Liver (tissue), 9 donors: ENCODE data around the gene PRKD1. TPM values are rescaled to one million over a fixed set of nuclear protein-coding genes. Genes with fewer than 3 reads are reported as not detected.

Experiments
- DNase-seq: peaks from one replicate; pipeline ENCODE4 v3.0.0-alpha.2; 2017; ENCODE audit warnings: low spot score
- H3K27ac ChIP-seq, 2 donors: one replicate each; pipeline ENCODE4 v1.7.0; 2013; ENCODE audit warnings: inconsistent platforms in 2 of 2, low read length in 2 of 2, control low read depth in 1 of 2, low read depth in 1 of 2, mild to moderate bottlenecking in 1 of 2
- H3K27me3 ChIP-seq, 4 donors: one replicate each; pipeline versions ENCODE4 v1.6.1 to v1.7.0; 2013; ENCODE audit warnings: low read length in 3 of 4, inconsistent platforms in 1 of 4, mild to moderate bottlenecking in 1 of 4, moderate library complexity in 1 of 4; ENCODE audit not compliant: control insufficient read depth in 4 of 4, insufficient read depth in 4 of 4
- H3K36me3 ChIP-seq, 4 donors: one replicate each; pipeline versions ENCODE4 v1.6.1 to v1.7.0; 2013; ENCODE audit warnings: low read length in 3 of 4, mild to moderate bottlenecking in 3 of 4, low read depth in 1 of 4, moderate library complexity in 1 of 4; ENCODE audit not compliant: control insufficient read depth in 4 of 4, insufficient read depth in 3 of 4
- H3K4me1 ChIP-seq, 4 donors: one replicate each; pipeline versions ENCODE4 v1.6.1 to v1.7.0; 2013; ENCODE audit warnings: low read length in 3 of 4, mild to moderate bottlenecking in 3 of 4, moderate library complexity in 1 of 4; ENCODE audit not compliant: control insufficient read depth in 4 of 4, insufficient read depth in 4 of 4
- H3K4me3 ChIP-seq, 3 donors: one replicate each; pipeline versions ENCODE4 v1.6.1 to v1.7.0; 2013; ENCODE audit warnings: low read length in 3 of 3, control low read depth in 1 of 3, low read depth in 1 of 3, mild to moderate bottlenecking in 1 of 3
- H3K9ac ChIP-seq, 2 donors: one replicate each; pipeline ENCODE4 v1.7.0; 2013; ENCODE audit warnings: low read length in 2 of 2, mild to moderate bottlenecking in 2 of 2, moderate library complexity in 2 of 2, control low read depth in 1 of 2, low read depth in 1 of 2
- H3K9me3 ChIP-seq, 4 donors: one replicate each; pipeline versions ENCODE4 v1.6.1 to v1.7.0; 2013; ENCODE audit warnings: low read length in 3 of 4; ENCODE audit not compliant: control insufficient read depth in 4 of 4
- ATF3 ChIP-seq: IDR thresholded peaks from 2 replicates; pipeline ENCODE4 v1.6.1; 2016; ENCODE audit warnings: antibody characterized with exemption
- EGR1 ChIP-seq, 2 donors: IDR thresholded peaks; 2 replicates each; pipeline ENCODE4 v1.6.1; 2016 to 2018; ENCODE audit warnings: antibody characterized with exemption in 2 of 2, low read depth in 2 of 2
- FOXA2 ChIP-seq: IDR thresholded peaks from 2 replicates; pipeline ENCODE4 v1.6.1; 2016; ENCODE audit warnings: antibody characterized with exemption
- GABPA ChIP-seq, 2 donors: IDR thresholded peaks in 1 of 2; conservative IDR thresholded peaks in 1 of 2; 2 replicates each; pipeline ENCODE4 v1.6.1; 2016; ENCODE audit warnings: antibody characterized with exemption in 2 of 2, mild to moderate bottlenecking in 1 of 2, moderate library complexity in 1 of 2
- HNF4A ChIP-seq, 2 donors: conservative IDR thresholded peaks; 2 replicates each; pipeline ENCODE4 v1.6.1; 2016; ENCODE audit warnings: antibody characterized with exemption in 2 of 2, mild to moderate bottlenecking in 2 of 2
- HNF4G ChIP-seq: IDR thresholded peaks from 2 replicates; pipeline ENCODE4 v1.6.1; 2016; ENCODE audit warnings: antibody characterized with exemption
- JUND ChIP-seq, 2 donors: IDR thresholded peaks; 2 replicates each; pipeline ENCODE4 v1.6.1; 2016; ENCODE audit warnings: antibody characterized with exemption in 2 of 2
- NR2F2 ChIP-seq: IDR thresholded peaks from 2 replicates; pipeline ENCODE4 v1.6.1; 2016; ENCODE audit warnings: antibody characterized with exemption
- RAD21 ChIP-seq, 2 donors: IDR thresholded peaks; 2 replicates each; pipeline ENCODE4 v1.6.1; 2016; ENCODE audit warnings: antibody characterized with exemption in 2 of 2, mild to moderate bottlenecking in 2 of 2
- RXRA ChIP-seq, 2 donors: IDR thresholded peaks; 2 replicates each; pipeline ENCODE4 v1.6.1; 2017 to 2018; ENCODE audit warnings: antibody characterized with exemption in 2 of 2, mild to moderate bottlenecking in 1 of 2
- SP1 ChIP-seq: IDR thresholded peaks from 2 replicates; pipeline ENCODE4 v1.6.1; 2018; ENCODE audit warnings: antibody characterized with exemption, mild to moderate bottlenecking
- TAF1 ChIP-seq: conservative IDR thresholded peaks from 2 replicates; pipeline ENCODE4 v1.6.1; 2016; ENCODE audit warnings: antibody characterized with exemption, mild to moderate bottlenecking
- YY1 ChIP-seq: IDR thresholded peaks from 2 replicates; pipeline ENCODE4 v1.6.1; 2016; ENCODE audit warnings: antibody characterized with exemption, mild to moderate bottlenecking
- ZBTB33 ChIP-seq: IDR thresholded peaks from 2 replicates; pipeline ENCODE4 v1.6.1; 2016; ENCODE audit warnings: antibody characterized with exemption
- WGBS: extraction: QIAGEN DNeasy Blood & Tissue Kit; methylation state at CpG from one replicate; pipeline ENCODE4 v1.1.7; 2013; 5-methylcytosine and 5-hydroxymethylcytosine counted together
- polyA plus RNA-seq, 2 donors: library from polyadenylated mRNA; stranded (reverse) in 1 of 2; unstranded in 1 of 2; fragments of 200-250 nt in 1 of 2; fragments of >200 nt in 1 of 2; fragmentation: Nextera tagmentation in 1 of 2; extraction: Ambion mirVana in 1 of 2; gene quantifications; one replicate each; pipeline versions ENCODE4 v1.2.1 to v1.2.3, GENCODE V29; 2013 to 2015
- total RNA-seq, 2 donors: library from RNA; depleted of rRNA; stranded (reverse); fragments of >200 nt; gene quantifications; one replicate each; pipeline ENCODE4 v1.2.3, GENCODE V29; 2014
- TF ChIP-seq, protein P1 (sequence below): IDR thresholded peaks from 2 replicates; pipeline ENCODE4 v1.6.1; 2016; ENCODE audit warnings: antibody characterized with exemption
- TF ChIP-seq, protein P2 (sequence below): fragments of 150-350 bp; IDR thresholded peaks from 2 replicates; pipeline ENCODE4 v1.5.1; 2017; ENCODE audit warnings: improper control_type of control experiment, low read depth, low read length; ENCODE audit not compliant: missing input control
- donor health status: healthy.
- donor health status: healthy.
- donor health status: healthy.
- donor health status: healthy.
- donor health status: healthy.

Gene PRKD1
- total and polyA plus RNA-seq, 4 donors: 0.85 to 5.0 (median 0.99) TPM

DNA sequence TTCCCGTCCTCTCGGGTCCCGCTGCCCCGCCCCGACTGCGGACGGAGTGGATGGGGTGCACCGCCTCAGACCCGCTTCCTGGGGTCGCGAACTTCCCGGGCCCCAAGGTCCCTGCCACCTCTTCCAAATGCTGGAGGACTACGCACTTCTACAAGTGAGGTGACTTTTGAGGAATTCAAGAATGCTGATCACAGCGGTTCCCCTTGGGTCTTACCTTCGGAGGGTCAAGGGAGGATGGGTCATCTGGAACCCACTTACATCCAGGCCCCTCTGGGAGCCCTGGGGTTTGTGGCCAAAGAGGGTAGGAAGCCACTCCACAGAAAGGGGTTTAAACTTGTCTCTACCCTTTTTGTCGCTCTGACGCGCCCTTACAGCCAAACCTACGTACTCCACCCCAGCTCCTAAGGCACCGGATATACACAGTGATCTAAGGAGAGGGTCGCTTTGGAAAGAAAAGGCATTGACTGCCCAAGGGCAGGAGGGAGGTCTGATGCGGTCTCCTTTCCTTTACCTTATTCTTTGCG, 532 bp upstream of the PRKD1 start:
- H3K27me3 ChIP-seq: peaks cover 0 to 3% (median 0%) of the 10 kb centered on the region in 4 donors
- WGBS: 17% methylated on average over 23 of the region's 23 CpGs
- no peaks in the 10 kb centered on the region for H3K9me3 ChIP-seq
- H3K9ac ChIP-seq: no peak overlapping the region
- TF ChIP-seq NR2F2 (no peak), YY1 (no peak), RXRA (IDR thresholded peaks at IDR 0.05) (no peak), HNF4A (conservative IDR thresholded peaks at IDR 0.05) (no peak), GABPA (IDR thresholded peaks at IDR 0.05 in 1 of 2, conservative IDR thresholded peaks at IDR 0.05 in 1 of 2) (no peak)
- TF ChIP-seq, protein P1, sequence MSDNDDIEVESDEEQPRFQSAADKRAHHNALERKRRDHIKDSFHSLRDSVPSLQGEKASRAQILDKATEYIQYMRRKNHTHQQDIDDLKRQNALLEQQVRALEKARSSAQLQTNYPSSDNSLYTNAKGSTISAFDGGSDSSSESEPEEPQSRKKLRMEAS: no peak
- H3K4me1 ChIP-seq: peaks cover 5 to 18% (median 8%) of the 10 kb centered on the region in 4 donors
- H3K36me3 ChIP-seq: no peaks in the 10 kb centered on the region
- no peak for DNase-seq
- peak overlapping the region in 2 of 3 donors; percentile 7 to 94 for H3K4me3 ChIP-seq
- H3K27ac ChIP-seq: no peak overlapping the region

DNA sequence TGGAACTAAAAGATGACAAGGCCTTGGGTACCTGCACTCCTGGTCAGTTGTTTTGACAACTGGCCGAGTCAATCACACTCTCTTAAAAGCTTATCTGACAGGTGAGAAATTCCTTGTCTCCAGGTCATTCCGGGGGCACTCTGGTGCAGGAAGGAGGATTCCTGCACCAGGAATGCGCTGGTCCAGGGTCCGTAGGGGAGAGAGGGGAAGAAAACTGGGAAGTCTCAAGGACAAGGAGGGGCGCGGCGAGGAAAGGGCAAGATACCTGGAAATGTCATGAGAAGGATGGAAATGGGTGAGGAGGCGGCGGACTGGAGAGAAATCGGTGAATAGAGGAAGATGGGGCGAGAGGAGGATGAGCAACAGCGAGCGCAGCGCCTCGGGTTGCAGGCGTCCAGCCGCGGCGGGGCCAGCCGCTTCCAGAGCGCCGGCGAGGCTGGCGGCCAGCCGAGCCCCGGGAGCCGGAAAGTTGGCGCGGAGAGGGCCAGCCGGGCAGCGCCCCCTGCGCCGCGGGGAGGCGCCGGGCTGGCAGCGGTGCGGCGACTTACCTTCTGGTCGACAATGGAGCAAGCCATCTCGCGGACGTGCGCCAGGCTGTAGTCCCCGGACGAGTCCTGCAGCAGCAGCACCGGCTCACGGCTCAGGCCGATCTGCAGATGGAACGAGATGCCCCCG, 809 bp downstream of the PRKD1 start:
- Histone ChIP-seq H3K27me3 (peaks cover 0 to 2% (median 0%) of the 10 kb centered on the region in 4 donors), H3K36me3 (no peaks in the 10 kb centered on the region), H3K27ac (peak overlapping the region; percentile 19 to 31), H3K4me3 (peak overlapping the region; percentile 74 to 94 (median 77)), H3K9me3 (no peaks in the 10 kb centered on the region), H3K9ac (no peak overlapping the region), H3K4me1 (peaks cover 5 to 18% (median 8%) of the 10 kb centered on the region in 4 donors)
- peak; percentile 43 for DNase-seq
- TF ChIP-seq, protein P1: no peak
- TF ChIP-seq HNF4A (conservative IDR thresholded peaks at IDR 0.05) (no peak), RAD21 (IDR thresholded peaks at IDR 0.05) (no peak), GABPA (IDR thresholded peaks at IDR 0.05 in 1 of 2, conservative IDR thresholded peaks at IDR 0.05 in 1 of 2) (no peak), TAF1 (no peak), EGR1 (IDR thresholded peaks at IDR 0.05; ENCODE audit: low read depth in 2 of 2) (no peak), NR2F2 (no peak), RXRA (IDR thresholded peaks at IDR 0.05) (no peak), JUND (IDR thresholded peaks at IDR 0.05) (no peak), SP1 (no peak)
- TF ChIP-seq, protein P2, sequence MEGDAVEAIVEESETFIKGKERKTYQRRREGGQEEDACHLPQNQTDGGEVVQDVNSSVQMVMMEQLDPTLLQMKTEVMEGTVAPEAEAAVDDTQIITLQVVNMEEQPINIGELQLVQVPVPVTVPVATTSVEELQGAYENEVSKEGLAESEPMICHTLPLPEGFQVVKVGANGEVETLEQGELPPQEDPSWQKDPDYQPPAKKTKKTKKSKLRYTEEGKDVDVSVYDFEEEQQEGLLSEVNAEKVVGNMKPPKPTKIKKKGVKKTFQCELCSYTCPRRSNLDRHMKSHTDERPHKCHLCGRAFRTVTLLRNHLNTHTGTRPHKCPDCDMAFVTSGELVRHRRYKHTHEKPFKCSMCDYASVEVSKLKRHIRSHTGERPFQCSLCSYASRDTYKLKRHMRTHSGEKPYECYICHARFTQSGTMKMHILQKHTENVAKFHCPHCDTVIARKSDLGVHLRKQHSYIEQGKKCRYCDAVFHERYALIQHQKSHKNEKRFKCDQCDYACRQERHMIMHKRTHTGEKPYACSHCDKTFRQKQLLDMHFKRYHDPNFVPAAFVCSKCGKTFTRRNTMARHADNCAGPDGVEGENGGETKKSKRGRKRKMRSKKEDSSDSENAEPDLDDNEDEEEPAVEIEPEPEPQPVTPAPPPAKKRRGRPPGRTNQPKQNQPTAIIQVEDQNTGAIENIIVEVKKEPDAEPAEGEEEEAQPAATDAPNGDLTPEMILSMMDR: no peak
- 2% methylated on average over 51 of the region's 51 CpGs for WGBS

DNA sequence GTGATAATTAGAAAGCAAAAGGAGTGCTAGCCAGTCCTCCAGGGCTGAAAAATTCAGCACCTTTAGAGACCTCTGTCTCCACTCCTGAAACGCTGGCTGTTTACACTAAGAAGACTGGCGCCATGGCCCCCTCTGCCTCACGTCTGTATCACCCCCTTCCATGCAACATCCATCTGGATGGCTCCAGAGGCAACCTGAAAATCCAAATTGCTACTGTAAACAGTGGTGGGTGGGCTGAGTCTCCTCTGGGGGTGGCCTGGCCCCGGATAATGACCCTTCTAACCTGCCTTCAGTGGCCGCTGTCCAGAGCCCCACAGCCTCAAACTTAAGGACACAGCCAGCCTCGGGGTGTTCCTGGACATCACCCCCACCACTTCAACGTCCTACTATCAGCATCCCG, 1.4 kb downstream of the PRKD1 start:
- Histone ChIP-seq H3K36me3 (no peaks in the 10 kb centered on the region), H3K9ac (no peak overlapping the region), H3K27me3 (no peaks in the 10 kb centered on the region), H3K9me3 (no peaks in the 10 kb centered on the region), H3K4me1 (peaks cover 5 to 18% (median 8%) of the 10 kb centered on the region in 4 donors), H3K4me3 (peak overlapping the region in 2 of 3 donors; percentile 74 to 94), H3K27ac (no peak overlapping the region)
- DNase-seq: no peak
- 15% methylated on average over 8 of the region's 8 CpGs for WGBS
- TF ChIP-seq TAF1 (no peak), HNF4A (conservative IDR thresholded peaks at IDR 0.05) (no peak), GABPA (IDR thresholded peaks at IDR 0.05 in 1 of 2, conservative IDR thresholded peaks at IDR 0.05 in 1 of 2) (no peak), EGR1 (IDR thresholded peaks at IDR 0.05; ENCODE audit: low read depth in 2 of 2) (no peak), YY1 (no peak), HNF4G (no peak), JUND (IDR thresholded peaks at IDR 0.05) (no peak), ATF3 (no peak), NR2F2 (no peak), ZBTB33 (no peak), FOXA2 (no peak), RAD21 (IDR thresholded peaks at IDR 0.05) (no peak)
- TF ChIP-seq, protein P1: no peak
- TF ChIP-seq, protein P2: no peak
